CD4-positive, alpha-beta T cell treated with Interleukin-15 for 1 hour (primary cell): ENCODE results near the gene RFX7.
"Not testable (repeated sequence)": the region's sequence is repeated elsewhere in the genome, so short reads cannot be mapped to it uniquely, and the experiment has no call there.

Source experiments
- DNase-seq: peaks from one replicate; pipeline ENCODE4 v3.0.0-alpha.2; 2020

RFX7 gene

DNA sequence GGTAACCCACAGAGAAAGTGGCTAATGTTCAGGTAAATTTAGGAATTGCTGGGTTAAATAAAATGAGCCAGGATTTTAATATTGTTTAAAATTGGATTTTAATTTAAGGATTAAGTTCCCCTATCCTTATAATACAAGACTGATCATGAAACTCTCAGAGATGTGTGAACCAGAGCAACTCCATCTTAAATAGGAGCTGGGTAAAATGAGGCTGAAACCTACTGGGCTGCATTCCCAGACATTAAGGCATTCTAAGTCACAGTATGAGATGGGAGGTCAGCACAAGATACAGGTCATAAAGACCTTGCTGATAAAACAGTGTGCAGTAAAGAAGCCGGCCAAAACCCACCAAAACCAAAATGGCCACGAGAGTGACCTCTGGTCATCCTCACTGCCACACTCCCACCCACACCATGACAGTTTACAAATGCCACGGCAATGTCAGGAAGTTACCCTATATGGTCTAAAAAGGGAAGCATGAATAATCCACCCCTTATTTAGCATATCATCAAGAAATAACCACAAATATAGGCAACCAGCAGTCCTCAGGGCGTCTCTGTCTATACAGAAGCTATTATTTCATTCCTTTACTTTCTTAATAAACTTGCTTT is 40.3 kb downstream of the RFX7 start:
- not testable (repeated sequence) for DNase-seq

DNA sequence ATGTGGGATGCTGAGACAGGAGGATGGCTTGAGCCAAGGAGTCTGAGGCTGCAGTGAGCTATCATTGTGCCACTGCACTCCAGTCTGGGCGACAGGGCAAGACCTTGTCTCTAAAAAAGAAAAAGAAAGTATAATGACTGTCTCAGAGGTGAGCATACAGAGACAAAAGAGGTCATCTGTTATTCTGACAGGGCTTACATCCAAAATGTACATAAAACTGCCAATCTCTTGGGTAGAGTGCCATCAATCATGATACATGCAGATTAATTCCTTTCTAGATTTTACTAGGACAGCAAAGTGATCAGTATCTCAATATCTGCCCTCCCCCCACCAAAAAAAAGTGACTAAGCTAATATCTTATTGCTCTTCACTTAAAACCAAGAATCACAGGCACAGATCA is 41.0 kb downstream of the RFX7 start:
- no peak for DNase-seq

DNA sequence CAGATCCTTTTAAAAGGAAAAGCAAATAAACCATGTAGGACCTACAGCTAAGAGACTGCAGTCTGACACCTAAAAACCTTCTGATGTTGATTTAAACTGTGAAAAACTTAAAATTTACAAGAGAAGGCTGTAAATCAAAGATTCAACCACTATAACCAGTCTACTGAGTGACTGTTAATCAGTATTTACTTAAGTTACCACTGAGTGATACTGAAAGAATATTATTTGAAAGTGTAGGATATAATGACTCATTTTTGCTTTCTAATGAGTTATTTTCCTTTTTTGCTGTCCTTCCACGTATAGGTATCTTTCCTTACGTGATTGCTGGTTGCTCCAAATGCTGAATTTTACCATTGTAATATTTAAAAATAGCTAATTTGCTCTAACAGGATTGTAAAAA is 44.6 kb downstream of the RFX7 start:
- no peak for DNase-seq

DNA sequence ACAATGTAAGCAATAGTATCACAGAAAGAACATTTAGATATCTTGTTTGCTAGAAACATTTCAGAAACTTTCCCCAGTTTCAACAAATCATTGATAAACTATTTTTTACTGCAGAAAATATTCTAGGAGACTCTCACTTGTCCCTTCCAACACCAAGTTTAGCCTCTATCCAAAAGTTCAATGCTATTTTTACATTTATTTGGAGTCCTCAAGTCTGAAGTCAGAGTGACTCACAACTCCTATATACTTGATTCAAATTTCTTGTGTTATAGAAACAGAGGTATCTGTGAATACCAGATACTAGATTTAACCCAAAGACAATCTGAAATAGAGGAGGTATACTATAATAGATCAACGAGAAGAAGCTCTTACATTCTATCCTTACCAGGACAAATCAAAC is 49.6 kb downstream of the RFX7 start:
- no peak for DNase-seq

DNA sequence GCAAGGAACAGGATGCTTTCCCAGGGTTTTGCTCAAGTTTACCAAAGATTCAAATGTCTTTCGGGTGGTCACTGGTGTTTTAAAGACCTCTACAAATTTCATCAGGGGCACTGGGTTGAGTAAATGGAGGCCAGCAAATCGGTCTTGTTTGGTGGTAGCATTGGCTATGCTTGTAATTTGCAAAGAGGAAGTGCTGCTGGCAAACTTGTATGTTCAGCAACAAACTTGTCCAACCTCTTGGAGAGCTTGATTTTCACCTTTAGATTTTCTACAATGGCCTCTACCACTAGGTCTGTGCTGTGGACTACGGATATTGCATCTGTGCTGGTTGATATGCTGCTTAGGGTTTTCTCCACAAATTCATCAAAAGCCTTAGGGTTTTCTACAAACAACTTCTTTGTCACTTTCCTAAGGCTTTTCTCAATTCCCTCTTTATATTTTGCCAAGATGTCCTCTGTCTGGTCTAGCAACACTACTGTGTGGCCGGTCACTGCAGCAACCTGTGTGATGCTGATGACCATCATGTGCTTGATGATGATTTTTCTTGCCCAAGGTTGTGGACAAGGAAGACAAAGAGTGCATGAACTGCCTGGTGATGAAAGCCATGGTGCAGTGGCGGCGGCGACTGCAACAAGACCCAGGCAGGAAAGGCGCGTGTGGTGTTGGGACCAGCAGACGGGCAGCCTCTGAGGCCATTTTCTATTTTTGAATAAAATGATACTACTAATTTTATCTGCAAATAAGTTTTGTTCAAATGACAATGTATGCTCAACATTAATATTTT is 50.8 kb downstream of the RFX7 start:
- no peak for DNase-seq

DNA sequence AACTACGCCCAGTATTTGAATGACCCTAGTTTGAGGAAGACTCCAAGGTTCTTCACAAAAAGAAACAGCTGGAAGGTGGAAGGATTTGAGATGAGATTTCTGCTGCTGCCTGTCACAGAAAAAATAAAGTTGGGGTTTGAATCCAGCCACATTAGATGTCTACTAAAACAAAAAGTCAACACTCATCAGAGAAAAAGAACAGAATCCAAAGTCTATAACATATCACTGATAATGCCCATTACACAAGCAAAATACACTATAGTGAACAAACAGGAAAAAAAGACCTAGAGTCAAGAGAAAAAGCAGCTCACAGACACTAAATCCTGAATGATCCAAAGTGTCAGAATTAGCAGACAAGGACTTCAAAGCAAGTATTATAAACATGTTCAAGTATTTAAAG is 56.0 kb downstream of the RFX7 start:
- DNase-seq, result no peak

DNA sequence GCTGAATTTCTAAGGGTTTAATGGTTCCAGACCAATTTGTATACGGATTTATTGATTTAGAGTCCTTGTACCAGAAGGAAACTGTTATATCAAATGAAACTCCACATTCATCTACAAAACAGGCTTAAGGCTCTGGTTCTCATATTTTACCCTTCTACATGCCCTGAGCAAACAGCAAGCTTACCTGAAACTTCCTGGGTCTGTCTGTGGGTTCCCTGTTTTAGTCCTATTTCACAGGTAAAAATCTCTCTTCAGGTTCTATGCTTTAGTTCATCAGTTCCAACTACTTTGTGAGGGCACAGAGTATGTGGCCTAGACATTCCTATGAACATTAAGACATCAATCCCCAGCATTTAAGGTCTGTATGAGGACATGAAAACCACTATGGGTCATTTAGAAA is 57.7 kb downstream of the RFX7 start:
- DNase-seq, result no peak

DNA sequence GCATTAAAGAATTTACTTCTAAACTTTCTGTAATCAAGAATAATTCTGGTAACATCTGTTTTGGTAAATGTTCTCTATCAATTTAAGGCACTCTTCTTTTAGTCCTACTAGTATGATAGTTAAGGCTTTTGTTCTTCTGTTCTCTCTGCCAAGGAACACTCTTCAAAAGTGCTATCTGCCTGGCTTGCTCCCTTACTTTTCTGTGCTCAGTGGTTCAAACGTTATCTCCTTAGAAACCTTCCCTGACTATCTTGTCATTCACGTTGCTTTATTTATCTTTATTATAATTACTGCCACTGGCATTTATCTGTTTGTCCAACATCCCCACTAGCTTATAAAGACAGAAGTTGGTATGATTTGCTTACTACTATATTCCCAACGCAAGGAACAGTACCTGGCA is 59.2 kb downstream of the RFX7 start:
- DNase-seq, result no peak

DNA sequence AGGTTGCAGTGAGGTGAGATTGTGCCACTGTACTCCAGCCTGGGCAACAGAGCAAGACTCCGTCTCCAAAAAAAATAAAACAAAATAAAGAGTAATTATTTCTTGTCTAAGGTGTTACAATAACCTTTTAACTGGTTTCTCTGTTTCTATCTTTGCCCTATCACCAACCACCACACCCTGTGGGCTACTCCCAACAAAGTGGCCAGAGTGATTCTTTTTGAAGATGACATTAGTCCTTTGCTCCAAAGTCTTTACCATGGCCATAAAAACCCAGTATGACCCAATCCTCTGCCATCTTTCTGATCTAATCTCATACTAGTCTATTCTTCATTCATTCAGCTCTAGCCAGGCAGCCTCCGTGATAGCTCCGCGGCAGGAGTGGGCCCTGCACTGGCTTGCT is 62.8 kb downstream of the RFX7 start:
- DNase-seq, result no peak

DNA sequence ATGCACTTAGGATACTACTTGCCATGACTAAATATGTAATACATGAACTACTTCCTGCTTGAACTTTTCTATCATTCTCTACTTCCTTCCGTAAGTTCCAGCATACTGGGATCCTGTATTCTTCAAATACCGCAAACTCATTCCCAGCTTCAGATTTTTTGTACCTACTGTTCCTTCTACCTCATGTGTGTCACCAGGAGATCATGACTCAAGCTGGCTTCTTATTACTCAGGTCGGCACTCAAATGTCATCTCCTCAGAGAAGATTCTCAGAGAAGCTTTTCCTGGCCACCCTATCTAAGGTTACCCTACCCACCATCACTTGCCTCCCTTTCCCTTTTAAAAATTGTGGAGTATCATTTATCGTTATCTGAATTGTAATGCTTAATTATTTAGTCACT is 66.7 kb downstream of the RFX7 start:
- DNase-seq, result no peak

DNA sequence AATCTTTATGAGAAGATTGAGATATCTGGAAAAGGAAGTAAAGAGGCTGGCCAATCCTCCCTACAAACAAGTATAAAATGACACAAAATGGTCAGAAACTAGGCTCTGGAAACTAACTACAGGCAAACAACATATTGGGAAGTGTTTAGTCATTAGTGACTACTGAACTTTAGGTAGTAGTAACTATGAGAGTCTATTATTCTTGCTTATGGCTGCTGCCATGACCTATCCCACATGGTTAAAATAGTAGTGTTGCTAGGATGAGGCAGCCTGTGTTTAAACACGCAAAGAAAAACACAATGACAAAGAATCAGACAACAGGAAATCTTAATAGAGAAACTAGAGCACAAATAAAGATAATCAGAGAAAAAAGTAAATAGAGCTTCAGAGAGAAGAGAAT is 67.9 kb downstream of the RFX7 start:
- DNase-seq, result no peak

DNA sequence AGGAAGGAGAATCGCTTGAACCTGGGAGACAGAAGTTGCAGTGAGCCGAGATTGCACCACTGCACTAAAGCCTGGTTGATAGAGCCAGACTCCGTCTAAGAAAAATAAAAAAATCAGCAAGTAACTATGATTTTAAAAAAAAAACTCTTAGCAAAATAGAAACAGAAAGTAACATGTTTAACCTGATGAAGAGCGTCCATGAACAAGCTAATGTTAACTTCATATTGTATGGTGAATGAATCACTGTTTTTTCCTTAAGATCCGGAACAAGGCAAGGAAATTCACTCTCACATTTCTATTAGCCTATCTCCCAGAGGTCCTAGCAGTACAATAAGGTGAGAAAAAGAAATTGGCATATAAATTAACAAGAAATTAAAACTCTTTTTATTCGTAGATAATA is 69.0 kb downstream of the RFX7 start:
- DNase-seq, result no peak

DNA sequence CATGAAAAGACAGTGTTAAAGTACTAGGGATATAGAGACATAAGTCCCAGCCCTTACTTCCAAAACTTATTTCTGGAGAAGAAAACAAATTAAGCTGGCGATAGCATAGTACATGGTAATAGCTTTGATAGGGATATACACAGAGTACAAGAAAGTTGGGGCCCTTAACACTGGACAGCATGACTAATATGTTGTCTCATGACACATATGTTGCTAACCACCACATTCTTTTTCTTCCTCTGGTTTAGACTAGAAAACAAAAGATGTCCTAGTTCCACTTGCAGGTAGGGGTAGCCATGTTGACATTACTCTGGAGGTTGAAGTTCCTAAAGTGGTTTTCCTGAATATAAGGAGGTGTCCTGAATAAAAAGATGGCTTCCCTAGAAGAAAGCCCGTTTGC is 75.3 kb downstream of the RFX7 start:
- DNase-seq, result no peak

DNA sequence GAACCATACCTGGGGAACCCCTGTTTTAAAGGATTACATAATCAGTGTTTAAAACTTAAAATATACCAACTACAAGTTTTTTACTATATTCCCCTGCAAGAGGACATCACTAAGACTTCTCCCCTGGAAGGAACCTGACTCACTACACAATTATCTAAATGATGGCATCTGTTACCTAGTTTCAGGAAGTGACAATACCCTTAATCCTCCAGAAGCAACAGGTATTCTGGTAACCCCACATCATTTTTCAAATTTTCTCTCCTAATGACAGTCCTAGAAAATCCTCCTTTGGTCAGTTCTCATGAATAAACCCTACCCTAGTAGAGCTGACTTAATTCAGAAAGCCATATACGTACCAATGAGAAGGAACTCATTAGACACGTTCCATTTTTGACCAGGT is 78.4 kb downstream of the RFX7 start:
- DNase-seq, result no peak

DNA sequence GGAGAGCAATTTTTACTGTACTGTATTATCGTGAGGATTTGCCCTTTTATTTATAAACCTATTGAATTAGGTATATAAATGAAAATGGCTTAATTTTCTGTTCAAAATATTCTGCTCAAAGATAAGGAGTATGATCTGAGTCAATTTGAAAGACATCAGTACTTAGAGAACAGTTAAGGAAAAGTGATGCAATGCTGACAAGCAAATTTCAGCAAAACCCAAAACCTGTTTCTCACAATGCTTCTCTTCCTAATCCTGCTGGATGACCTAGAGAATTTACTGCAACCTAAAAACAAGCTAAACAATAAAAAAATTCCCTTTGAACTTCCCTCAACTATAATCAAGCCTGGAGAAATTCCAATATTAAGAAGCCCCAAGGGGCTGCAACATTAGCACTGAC is 82.7 kb downstream of the RFX7 start:
- DNase-seq, result no peak

DNA sequence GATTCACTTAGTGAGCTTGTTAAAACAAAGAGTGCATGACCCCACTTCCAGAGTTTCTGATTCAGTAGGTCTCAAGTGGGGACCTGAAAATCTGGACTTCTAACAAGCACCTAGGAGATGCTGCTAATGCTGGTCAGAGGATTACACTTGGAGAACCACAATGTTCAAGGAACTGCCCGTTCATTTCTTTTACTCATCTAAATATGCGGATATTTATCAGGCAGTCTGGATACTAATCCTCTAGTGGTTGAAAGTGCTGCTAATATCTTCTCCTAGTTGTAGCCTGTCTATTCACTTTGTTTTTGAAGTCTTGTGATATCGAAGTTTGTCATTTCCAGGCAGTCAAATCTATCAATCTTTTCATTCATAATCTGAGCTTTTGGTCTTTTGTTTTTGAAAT is 86.8 kb downstream of the RFX7 start:
- DNase-seq, result no peak

DNA sequence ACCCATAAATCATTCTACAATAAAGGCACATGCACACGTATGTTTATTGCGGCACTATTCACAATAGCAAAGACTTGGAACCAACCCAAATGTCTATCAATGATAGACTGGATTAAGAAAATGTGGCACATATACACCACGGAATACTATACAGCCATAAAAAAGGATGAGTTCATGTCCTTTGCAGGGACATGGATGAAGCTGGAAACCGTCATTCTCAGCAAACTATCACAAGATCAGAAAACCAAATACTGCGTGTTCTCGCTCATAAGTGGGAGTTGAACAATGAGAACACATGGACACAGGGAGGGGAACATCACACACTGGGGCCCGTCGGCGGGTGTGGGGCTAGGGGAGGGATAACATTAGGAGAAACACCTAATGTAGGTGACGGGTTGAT is 88.4 kb downstream of the RFX7 start:
- DNase-seq, result not testable (repeated sequence)

DNA sequence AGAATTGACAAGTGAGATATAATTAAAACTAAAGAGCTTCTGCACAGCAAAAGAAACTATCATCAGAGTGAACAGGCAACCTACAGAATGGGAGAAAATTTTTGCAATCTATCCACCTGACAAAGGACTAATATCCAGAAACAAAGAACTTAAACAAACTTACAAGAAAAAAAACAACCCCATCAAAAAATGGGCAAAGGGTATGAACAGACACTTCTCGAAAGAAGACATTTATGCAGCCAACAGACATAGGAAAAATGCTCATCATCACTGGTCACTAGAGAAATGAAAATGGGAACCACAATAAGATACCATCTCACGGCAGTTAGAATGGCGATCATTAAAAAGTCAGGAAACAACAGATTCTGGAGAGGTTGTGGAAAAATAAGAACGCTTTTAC is 88.9 kb downstream of the RFX7 start:
- DNase-seq, result not testable (repeated sequence)

DNA sequence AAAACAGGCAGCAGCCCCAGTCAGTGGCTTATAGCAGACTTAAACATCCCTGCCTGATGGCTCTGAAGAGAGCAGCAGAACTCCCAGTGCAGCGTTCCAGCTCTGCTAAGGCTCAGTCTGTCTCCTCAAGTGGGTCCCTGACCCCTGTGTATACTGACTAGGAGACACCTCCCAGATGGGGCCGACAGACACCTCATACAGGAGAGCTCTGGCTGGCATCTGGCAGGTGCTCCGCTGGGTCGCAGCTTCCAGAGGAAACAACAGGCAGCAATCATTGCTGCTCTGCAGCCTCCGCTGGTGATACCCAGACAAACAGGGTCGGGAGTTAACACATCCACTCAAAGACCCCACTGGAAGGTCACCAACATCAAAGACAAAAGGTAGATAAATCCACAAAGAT is 93.5 kb downstream of the RFX7 start:
- DNase-seq, result no peak

DNA sequence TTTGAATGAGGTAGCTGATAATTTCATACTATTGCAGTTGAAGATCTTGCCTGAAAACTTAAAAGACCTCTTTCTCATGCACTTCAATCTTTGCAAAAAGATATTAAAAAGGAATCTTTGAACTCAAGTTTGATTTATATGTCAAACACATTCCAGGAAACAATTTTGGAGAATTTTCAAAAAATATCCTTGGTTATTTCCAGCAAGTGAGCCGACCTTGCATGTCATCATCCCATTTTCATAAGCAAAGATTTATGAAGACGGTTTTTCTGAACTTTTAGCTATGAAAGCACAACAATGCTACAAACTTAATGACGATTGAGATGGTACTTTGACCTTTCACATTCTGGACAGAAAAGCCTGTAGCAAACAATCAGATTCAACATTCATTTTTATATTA is 95.6 kb downstream of the RFX7 start:
- DNase-seq, result no peak

DNA sequence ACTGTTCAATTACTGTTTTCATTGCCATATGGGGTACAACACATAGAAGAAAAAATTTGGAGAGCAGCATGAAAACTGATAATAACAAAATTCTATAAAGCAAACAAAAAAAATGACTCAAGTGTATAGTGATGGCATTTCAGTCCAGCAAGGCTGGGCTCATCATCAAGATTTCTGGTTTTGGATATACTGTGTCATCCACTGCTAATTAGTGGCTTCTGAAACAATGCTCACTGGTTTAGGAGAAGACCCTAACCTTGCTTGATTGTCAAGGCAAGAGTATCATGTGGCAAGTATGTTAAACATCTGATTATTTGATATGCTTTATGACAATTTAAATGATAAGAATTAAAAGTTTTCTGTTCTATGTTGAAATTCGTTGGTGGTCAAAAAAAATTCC is 96.9 kb downstream of the RFX7 start:
- DNase-seq, result no peak

DNA sequence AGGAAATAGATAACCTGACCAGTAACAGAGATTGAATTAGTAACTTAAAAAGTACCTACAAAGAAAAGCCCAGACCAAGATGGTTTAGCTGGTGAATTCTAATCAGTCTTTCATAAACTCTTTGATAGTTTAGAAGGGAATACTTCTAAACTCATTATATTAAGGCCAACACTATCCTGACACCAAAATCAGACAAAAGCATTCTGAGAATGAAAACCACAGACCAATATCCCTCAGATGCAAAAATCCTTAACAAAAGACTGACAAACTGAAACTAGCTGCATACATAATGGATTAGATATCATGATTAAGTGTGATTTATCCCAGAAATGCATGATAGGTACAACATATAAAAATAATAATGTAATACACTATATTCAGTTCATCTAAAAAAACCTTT is 115.6 kb downstream of the RFX7 start:
- DNase-seq, result no peak

DNA sequence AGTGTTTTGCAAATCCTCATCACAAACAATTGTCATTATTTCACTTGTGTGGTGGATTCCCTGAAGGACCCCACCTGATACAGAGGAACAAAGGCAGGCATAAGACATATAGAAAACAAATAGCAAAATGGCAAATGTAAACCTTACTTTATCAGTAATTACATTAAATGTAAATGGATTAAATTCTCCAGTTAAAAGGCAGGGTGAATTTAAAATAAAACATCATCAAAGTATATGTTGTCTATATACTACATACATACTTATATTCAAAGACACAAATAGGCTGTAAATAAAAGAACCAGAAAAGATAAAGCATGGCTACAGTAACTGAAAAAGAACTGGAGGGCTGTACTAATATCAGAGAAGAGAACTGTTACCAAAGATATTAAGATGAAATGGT is 117.3 kb downstream of the RFX7 start:
- DNase-seq, result no peak

DNA sequence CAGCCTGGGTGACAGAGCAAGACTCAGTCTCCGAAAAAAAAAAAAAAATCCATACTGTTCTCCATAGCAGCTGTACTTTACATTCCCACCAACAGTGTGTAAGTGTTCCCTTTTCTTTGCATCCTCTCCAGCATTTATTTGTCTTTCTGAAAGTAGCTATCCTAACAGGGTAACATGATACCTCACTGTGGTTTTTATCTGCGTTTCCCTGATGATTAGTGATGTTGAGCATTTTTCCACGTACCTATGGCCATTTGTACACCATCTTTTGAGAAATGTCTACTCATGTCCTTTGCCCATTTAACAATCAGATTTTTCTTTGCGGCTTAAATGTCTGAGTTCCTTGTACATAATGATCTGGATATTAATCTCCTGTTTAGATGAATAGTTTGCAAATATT is 119.3 kb downstream of the RFX7 start:
- DNase-seq, result no peak

DNA sequence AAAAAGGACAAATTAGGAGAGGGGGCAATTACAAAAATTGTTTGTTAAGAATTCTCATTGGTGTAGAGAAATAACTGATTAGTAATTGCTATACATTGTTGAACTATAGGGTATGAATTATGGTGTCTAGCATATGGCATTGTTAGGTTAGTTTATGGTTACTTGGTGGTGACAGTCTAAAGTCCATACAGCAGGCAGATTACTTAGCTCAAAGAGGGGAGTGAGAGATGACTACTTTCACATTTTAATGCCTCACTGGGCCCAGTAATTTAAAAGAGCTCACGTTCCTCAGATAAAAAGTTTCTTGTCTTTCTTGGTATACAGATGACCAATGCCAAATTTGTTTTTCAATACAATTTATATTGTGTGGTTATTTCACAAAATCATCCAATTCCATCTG is 137.8 kb downstream of the RFX7 start:
- DNase-seq, result no peak
